Activated T-cell treated with anti-CD3 and anti-CD28 coated beads for 1 hour (primary cell): ENCODE data around the gene PQBP1.
A peak's percentile ranks its signal among the peaks of the same experiment; 100 is the strongest.

Source experiments
- DNase-seq: peaks from one replicate; pipeline ENCODE4 v3.0.0-alpha.2; 2020; ENCODE audit warnings: low read depth

Gene PQBP1

GRCh38 chrX:48902135-48902534 lies 4.4 kb downstream of the PQBP1 start:
- DNase-seq, result no peak

GRCh38 chrX:48902776-48903175 lies 5.0 kb downstream of the PQBP1 start:
- DNase-seq, result no peak

DNA sequence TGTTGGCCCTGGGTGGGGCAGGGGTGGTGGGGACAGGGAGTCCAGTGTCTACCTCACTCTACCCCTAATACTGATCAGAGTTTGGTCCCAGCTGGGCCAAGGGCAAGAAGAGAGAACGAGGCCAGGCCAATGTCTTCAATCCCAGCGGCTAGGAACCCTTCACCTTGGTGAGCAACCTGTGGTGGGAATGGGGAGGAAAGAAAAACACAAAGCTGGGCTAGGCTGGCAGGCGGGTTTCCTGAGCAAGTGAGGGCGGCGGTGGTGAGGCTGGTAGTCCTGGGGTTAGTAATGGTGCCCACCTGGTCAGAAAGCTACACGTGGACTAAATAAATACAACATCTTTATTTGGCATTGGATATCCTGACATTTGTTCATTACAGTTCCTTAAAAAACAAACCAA lies 5.6 kb downstream of the PQBP1 start:
- DNase-seq, result no peak

- DNase-seq, result no peak
Observed at GRCh38 chrX:48904180-48904579, 6.5 kb downstream of the PQBP1 start.

DNA sequence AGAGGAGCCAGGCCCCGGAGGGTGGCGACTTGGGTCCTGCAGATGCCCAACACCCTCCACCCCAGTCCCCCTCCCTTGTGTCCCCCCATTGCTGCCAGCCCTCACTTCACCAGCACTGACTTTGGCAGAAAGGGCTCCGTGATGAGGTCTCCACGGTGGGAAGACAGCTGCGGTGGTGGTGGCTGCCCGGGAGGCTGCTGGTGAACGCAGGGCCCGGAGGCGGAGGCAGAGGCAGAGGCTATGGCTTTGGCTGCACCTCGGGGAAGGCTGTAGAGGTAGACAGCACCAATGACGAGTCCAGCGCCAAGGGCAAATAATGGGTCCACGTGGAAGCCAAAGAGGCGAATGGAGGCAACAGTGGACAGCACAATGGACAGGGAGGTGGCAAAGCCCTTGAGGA lies 6.9 kb downstream of the PQBP1 start:
- no peak for DNase-seq

GRCh38 chrX:48905090-48905790 lies 7.5 kb downstream of the PQBP1 start:
- no peak for DNase-seq

GRCh38 chrX:48908600-48908999 lies 10.9 kb downstream of the PQBP1 start:
- DNase-seq, result no peak

DNA sequence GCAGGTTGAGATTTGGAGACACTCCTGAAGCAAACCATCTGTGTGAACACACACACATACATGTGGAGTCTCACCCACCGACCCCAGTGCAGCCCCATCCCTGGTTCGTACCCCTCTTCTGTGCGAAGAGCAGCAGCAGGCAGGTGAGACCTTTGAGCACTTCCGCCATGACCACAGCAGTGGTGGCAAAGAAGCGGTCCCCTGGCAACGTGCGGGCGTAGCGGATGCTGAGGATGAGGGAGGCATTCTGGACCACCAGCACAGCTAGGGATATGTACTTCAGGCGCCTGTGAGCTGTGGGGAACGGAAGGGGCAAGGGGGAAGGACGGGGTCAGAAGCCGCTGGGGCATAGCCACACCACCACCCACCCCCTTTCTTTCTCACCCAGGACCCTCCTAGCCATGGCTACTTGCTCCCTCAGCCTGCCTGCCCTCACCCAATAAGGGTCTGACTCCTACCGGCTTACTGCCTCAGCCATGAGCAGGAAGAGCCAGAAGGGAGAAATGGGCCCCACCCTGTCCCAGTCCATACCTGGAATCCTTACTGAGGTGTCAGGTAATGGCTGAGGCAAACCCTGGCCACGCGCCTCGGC lies 12.1 kb downstream of the PQBP1 start:
- DNase-seq, result no peak

GRCh38 chrX:48910926-48911411 lies 13.2 kb downstream of the PQBP1 start:
- no peak for DNase-seq

- DNase-seq, result peak; percentile 76
Observed at GRCh38 chrX:48911412-48912182, 13.9 kb downstream of the PQBP1 start, which contains the start of gene SLC35A2. TSS of gene SLC35A2 (minus strand) at chrX:48911646. CDS start at chrX:48911636, 10 bp downstream.

GRCh38 chrX:48913605-48914366 lies 16.1 kb downstream of the PQBP1 start:
- no peak for DNase-seq

- no peak for DNase-seq
Observed at GRCh38 chrX:48914593-48915493, 17.1 kb downstream of the PQBP1 start.

- DNase-seq, result peak; percentile 77
Observed at GRCh38 chrX:48917139-48918001, 19.6 kb downstream of the PQBP1 start.

DNA sequence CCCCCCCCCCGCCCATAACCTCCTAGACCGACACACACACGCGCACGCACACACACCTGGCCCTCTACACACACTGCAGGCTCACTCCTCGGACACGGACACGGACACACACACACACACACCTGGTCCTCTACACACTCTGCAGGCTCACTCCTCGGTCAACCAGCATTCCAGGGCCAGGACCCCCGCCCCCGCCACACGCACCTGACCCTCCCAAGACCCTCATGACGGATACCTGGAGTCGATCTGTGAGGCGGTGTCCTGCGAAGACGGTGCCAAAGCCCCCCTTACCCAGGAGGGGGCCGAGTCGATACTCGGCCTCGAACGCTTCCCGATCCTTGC lies 20.5 kb downstream of the PQBP1 start:
- DNase-seq, result no peak

DNA sequence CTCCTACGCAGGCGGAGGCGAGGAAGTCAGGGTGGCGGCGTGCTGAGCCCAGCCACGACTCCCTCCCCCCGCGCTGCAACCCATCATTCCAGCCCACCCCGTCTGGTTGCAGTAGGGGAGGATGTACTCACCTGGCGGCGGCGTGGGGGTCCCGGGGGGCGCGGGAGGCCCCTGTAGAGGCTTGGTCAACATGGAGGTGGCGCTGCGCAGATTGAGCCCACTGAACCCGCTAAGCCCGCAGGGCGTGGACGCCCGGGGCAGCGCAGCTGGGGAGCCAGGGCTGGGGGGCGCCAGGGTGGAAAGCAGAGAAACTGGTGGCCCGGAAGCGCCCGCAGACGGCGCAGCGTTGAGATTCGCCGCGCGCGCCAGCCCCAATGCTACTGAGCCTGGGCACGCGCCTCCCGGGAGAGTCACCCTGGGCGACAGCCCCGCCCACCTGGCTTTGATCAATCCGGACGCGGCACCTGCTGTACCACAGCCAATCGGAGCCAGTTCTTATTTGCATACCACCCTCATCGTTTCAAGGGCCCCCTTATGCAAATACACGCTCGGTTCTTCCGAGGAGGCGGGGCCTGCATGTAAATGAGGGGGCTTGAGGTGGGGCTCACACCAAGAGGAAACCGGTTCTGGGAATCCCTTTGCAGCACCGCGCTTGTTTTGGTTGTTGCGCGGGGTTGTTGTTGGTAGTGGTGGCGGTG lies 21.1 kb downstream of the PQBP1 start, which contains the start of gene PIM2:
TSS of gene PIM2 (minus strand) at position 382 of the 698 bp plus-strand sequence. CDS start at position 192, 190 bp downstream.
- peak; percentile 83 for DNase-seq

DNA sequence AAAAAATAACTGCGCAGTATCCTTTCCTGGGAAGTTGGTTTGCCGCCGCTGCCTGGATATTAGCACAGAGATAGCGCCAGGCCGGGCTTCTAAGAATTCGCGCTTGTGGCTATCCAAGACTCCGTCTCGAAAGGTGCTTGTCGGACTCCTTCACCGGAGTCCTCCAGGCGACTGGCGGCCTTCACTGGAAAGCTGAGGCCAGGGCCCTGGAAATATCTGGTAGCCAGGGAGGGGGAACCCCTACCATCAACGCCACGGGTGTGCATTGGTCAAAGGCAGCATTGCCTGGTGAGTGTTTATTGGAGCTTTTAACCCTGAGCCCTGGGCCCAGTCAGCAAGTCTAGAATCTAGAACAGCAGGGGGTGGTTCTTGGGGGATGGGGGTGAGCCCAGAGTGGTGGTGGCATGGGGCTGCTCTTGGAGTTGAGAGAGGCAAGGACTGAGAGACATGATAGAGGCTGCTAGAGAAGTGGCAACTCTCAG lies 21.7 kb downstream of the PQBP1 start:
- DNase-seq, result no peak

DNA sequence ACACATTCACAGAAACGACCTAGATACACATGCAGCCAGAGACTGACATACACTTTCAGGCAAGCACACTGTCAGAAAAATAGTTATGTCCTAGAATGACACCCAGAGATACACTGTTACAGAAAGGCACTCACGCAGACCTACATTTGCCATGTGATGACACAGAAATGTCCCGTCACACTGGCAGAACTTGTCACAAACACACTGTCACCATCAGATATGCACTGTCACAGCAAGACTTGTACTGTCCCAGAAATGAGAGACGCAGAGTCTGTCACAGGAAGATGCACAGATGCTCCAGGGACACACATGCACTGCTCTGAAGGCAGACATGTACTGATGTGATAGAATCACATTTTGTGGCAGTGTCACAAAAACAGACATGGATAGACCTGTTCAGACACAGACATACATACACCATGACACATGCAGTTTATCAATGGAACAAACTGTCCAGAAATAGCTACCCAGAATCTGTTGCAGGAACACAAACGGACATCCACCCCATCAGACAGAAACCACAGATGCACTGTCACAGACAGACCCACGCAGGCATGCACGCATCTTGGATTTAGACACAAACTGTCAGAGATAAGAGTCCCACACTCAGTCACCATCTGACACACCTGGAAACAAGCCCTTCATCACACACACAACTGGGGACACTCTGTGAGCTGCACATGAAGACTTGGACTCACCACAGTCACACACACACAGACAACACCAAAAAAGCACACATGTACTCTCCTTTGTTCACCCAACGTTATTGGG lies 22.4 kb downstream of the PQBP1 start:
- no peak for DNase-seq

DNA sequence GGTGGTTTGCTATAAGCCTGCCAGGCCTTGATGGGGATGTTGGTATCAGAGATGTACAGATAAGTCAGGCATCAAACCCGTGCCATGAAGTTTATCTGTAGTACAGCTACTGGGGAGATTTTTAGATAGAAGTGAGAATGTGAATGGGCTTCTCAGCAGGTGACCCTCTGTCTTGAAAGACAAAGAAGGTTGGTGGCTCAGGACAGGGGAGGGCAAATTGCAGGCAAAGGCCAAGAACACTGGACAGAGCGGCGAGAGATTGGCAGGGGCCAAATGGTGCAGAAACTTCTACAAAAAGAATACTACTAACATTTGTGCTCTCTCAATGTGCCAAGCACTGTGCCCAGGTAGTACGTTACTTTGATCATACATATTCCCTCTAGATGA lies 23.0 kb downstream of the PQBP1 start:
- DNase-seq, result no peak

- no peak for DNase-seq
Observed at GRCh38 chrX:48923771-48924170, 26.0 kb downstream of the PQBP1 start.
